RWPE1 (cell line): Measurements from ENCODE around the gene C19orf73.

Experiments
- CTCF ChIA-PET: fragments of 350-600 bp; sonication (Branson Sonifier 250); formaldehyde crosslinking; extraction: SDS; loops from one replicate; lab custom pipeline; 2021; lab: Yijun Ruan, JAX
- POLR2A ChIA-PET: fragments of 400-600 bp; formaldehyde crosslinking; extraction: SDS; loops from one replicate; lab custom pipeline; 2020; ENCODE audit warnings: antibody characterized with exemption; ENCODE audit not compliant: low non-redundant PET; lab: Yijun Ruan, JAX
- DNase-seq: peaks from one replicate; pipeline ENCODE4 v3.0.0; 2012; ENCODE audit warnings: low spot score
- H3K27ac ChIP-seq: fragments of 450-650 bp; 2 replicates; pipeline ENCODE4 v1.5.1; 2017
- TF ChIP-seq, protein P1 (sequence below): fragments of 450-650 bp; conservative IDR thresholded peaks from 2 replicates; pipeline ENCODE4 v1.5.1; 2017; ENCODE audit warnings: low read depth, mild to moderate bottlenecking

C19orf73 gene

GRCh38 chr19:49117677-49118564, 1.0 kb downstream of the C19orf73 start:
- TF ChIP-seq, protein P1, sequence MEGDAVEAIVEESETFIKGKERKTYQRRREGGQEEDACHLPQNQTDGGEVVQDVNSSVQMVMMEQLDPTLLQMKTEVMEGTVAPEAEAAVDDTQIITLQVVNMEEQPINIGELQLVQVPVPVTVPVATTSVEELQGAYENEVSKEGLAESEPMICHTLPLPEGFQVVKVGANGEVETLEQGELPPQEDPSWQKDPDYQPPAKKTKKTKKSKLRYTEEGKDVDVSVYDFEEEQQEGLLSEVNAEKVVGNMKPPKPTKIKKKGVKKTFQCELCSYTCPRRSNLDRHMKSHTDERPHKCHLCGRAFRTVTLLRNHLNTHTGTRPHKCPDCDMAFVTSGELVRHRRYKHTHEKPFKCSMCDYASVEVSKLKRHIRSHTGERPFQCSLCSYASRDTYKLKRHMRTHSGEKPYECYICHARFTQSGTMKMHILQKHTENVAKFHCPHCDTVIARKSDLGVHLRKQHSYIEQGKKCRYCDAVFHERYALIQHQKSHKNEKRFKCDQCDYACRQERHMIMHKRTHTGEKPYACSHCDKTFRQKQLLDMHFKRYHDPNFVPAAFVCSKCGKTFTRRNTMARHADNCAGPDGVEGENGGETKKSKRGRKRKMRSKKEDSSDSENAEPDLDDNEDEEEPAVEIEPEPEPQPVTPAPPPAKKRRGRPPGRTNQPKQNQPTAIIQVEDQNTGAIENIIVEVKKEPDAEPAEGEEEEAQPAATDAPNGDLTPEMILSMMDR, result no peak
- DNase-seq, result no peak
- H3K27ac ChIP-seq, result peak overlapping the region; percentile 88
- CTCF ChIA-PET, result interaction anchor here (0.7 to 1.7 kb wide), 2 partner anchors 20 to 109 kb away, joined by 3 to 6 read pairs; no protein-coding TSS in a partner anchor
- POLR2A ChIA-PET, result no interaction called here

DNA sequence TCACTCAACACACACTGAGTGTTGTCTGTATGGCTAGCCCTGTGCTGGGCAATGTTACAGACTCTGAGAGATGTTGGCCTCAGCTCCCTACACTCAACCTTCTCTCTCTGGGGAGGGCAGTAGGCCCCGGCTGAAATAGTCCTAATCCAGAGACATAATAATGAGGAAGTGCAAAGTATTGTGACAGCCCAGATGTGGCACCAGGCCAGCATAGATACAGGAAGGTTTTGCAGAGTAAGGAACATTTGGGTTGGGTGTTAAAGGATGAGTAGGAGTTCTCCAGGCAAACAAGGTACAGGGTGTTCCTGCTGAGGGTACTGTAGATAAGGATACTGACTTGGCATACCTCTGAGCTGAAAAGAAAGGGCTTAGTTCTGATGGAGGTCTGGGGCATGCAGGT, 2.4 kb downstream of the C19orf73 start:
- DNase-seq, result no peak
- CTCF ChIA-PET, result no interaction called here
- POLR2A ChIA-PET, result no interaction called here
- no peak overlapping the region for H3K27ac ChIP-seq
- TF ChIP-seq, protein P1, result no peak

- peak overlapping the region; percentile 59 for H3K27ac ChIP-seq
- DNase-seq, result no peak
- TF ChIP-seq, protein P1, result no peak
- ChIA-PET POLR2A (no interaction called here), CTCF (interaction anchor here (0.6 to 2.3 kb wide), 9 partner anchors 10 to 171 kb away, joined by 3 to 12 read pairs (median 3); no protein-coding TSS in a partner anchor)
These were observed 4.1 kb downstream of the C19orf73 start for GRCh38 chr19:49114630-49115363.

GRCh38 chr19:49113762-49114629, 4.9 kb downstream of the C19orf73 start, which contains the start of gene LIN7B:
TSS of gene LIN7B (plus strand) at chr19:49114370. CDS start at chr19:49114405, 35 bp downstream.
- POLR2A ChIA-PET, result no interaction called here
- CTCF ChIA-PET, result interaction anchor here (0.5 to 2.3 kb wide), 9 partner anchors 11 to 93 kb away, joined by 3 to 12 read pairs (median 3); no protein-coding TSS in a partner anchor
- TF ChIP-seq, protein P1, result peak; percentile 81
- peak within 1 kb of the TSS; percentile 59 for H3K27ac ChIP-seq
- peak; percentile 76 for DNase-seq

DNA sequence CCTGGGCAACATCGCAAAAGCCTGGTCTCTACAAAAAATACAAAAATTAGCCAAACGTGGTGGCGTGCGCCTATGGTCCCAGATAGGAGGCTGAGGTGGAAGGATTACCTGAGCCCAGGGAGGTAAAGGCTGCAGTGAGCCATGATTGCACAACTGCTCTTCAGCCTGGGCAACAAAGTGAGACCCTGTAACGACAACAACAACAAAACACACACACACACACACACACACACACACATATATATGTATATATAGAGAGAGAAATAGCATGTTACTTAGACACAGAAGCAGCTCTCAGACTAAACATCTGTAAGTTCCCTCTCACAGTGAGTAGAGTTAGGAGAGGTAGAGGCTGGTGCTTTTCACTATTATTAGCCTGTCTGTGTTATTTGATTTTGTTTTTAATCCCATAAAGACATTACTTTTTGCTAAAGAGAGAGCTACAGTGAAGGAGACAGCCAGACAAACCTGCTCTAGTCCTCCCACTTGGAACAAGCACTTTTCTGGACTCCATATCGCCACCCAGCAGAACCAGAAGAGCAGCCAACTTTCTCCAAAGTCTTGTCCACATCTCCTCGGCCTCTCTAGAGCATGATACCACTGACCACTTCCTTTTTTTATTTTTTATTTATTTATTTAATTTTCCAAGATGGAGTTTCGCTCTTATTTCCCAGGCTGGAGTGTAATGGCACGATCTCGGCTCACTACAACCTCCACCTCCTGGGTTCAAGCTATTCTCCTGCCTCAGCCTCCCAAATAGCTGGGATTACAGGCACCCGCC, 7.5 kb downstream of the C19orf73 start:
- CTCF ChIA-PET, result interaction anchor here (0.7 to 1.0 kb wide), 2 partner anchors 14 to 470 kb away, joined by 4 read pairs; no protein-coding TSS in a partner anchor
- DNase-seq, result no peak
- TF ChIP-seq, protein P1, result no peak
- POLR2A ChIA-PET, result no interaction called here
- H3K27ac ChIP-seq, result no peak overlapping the region
